Measurements from ENCODE around the gene MPST. TPM values are rescaled to one million over a fixed set of nuclear protein-coding genes. Genes with fewer than 3 reads are reported as not detected.
"Not testable (repeated sequence)": the region's sequence is repeated elsewhere in the genome, so short reads cannot be mapped to it uniquely, and the experiment has no call there.

The MPST gene
- total and polyA plus RNA-seq, 9 donors = 44.4 to 64.0 (median 52.4) TPM

GRCh38 chr22:37069719-37070118, 50.2 kb downstream of the MPST start:
- 97% methylated on average over 3 of the region's 9 CpGs for WGBS (ENCODE audit: insufficient coverage)
- no peaks in the 10 kb centered on the region for H3K36me3 ChIP-seq (ENCODE audit: control insufficient read depth, insufficient read depth, low read length)
- peaks cover 48% of the 10 kb centered on the region for H3K27me3 ChIP-seq (ENCODE audit: control insufficient read depth, insufficient read depth, low read length)
- DNase-seq = no peak
- H3K4me3 ChIP-seq (ENCODE audit: low read length) = no peak overlapping the region
- H3K4me1 ChIP-seq (ENCODE audit: control insufficient read depth, insufficient read depth, low read length) = no peaks in the 10 kb centered on the region
- no peaks in the 10 kb centered on the region for H3K9me3 ChIP-seq (replicated peaks; ENCODE audit: control insufficient read depth, low read depth, low read length)
- H3K27ac ChIP-seq (ENCODE audit: low read length) = no peak overlapping the region

- DNase-seq = no peak
- Histone ChIP-seq H3K4me3 (ENCODE audit: low read length) (no peak overlapping the region), H3K4me1 (ENCODE audit: control insufficient read depth, insufficient read depth, low read length) (no peaks in the 10 kb centered on the region), H3K27ac (ENCODE audit: low read length) (no peak overlapping the region), H3K27me3 (ENCODE audit: control insufficient read depth, insufficient read depth, low read length) (peaks cover 53% of the 10 kb centered on the region), H3K36me3 (ENCODE audit: control insufficient read depth, insufficient read depth, low read length) (no peaks in the 10 kb centered on the region), H3K9me3 (replicated peaks; ENCODE audit: control insufficient read depth, low read depth, low read length) (no peaks in the 10 kb centered on the region)
- 82% methylated on average over 4 of the region's 8 CpGs for WGBS (ENCODE audit: insufficient coverage)
Observed at GRCh38 chr22:37070334-37070733, 50.8 kb downstream of the MPST start.

GRCh38 chr22:37070744-37071143, 51.2 kb downstream of the MPST start:
- H3K9me3 ChIP-seq (replicated peaks; ENCODE audit: control insufficient read depth, low read depth, low read length) = no peaks in the 10 kb centered on the region
- H3K4me3 ChIP-seq (ENCODE audit: low read length) = no peak overlapping the region
- peaks cover 54% of the 10 kb centered on the region for H3K27me3 ChIP-seq (ENCODE audit: control insufficient read depth, insufficient read depth, low read length)
- whole genome bisulfite sequencing (ENCODE audit: insufficient coverage) = 30% methylated on average over 6 of the region's 9 CpGs
- no peak overlapping the region for H3K27ac ChIP-seq (ENCODE audit: low read length)
- no peaks in the 10 kb centered on the region for H3K36me3 ChIP-seq (ENCODE audit: control insufficient read depth, insufficient read depth, low read length)
- no peaks in the 10 kb centered on the region for H3K4me1 ChIP-seq (ENCODE audit: control insufficient read depth, insufficient read depth, low read length)
- no peak for DNase-seq

GRCh38 chr22:37071850-37072592, 52.5 kb downstream of the MPST start:
- not testable (repeated sequence) for H3K4me1 ChIP-seq (ENCODE audit: control insufficient read depth, insufficient read depth, low read length); H3K4me3 ChIP-seq (ENCODE audit: low read length); DNase-seq; H3K27ac ChIP-seq (ENCODE audit: low read length); H3K36me3 ChIP-seq (ENCODE audit: control insufficient read depth, insufficient read depth, low read length); H3K9me3 ChIP-seq (replicated peaks; ENCODE audit: control insufficient read depth, low read depth, low read length)
- peaks cover 62% of the 10 kb centered on the region for H3K27me3 ChIP-seq (ENCODE audit: control insufficient read depth, insufficient read depth, low read length)
- 89% methylated on average over 5 of the region's 5 CpGs for WGBS (ENCODE audit: insufficient coverage)

GRCh38 chr22:37072673-37073072, 53.1 kb downstream of the MPST start:
- no peak overlapping the region for H3K27ac ChIP-seq (ENCODE audit: low read length)
- DNase-seq = no peak
- WGBS (ENCODE audit: insufficient coverage) = 95% methylated on average over 8 of the region's 8 CpGs
- no peaks in the 10 kb centered on the region for H3K36me3 ChIP-seq (ENCODE audit: control insufficient read depth, insufficient read depth, low read length)
- H3K4me3 ChIP-seq (ENCODE audit: low read length) = no peak overlapping the region
- H3K9me3 ChIP-seq (replicated peaks; ENCODE audit: control insufficient read depth, low read depth, low read length) = no peaks in the 10 kb centered on the region
- H3K4me1 ChIP-seq (ENCODE audit: control insufficient read depth, insufficient read depth, low read length) = no peaks in the 10 kb centered on the region
- peaks cover 65% of the 10 kb centered on the region for H3K27me3 ChIP-seq (ENCODE audit: control insufficient read depth, insufficient read depth, low read length)

GRCh38 chr22:37074537-37074936, 55.0 kb downstream of the MPST start:
- H3K4me1 ChIP-seq (ENCODE audit: control insufficient read depth, insufficient read depth, low read length) = no peaks in the 10 kb centered on the region
- 82% methylated on average over 9 of the region's 16 CpGs for WGBS (ENCODE audit: insufficient coverage)
- H3K27me3 ChIP-seq (ENCODE audit: control insufficient read depth, insufficient read depth, low read length) = peaks cover 50% of the 10 kb centered on the region
- no peak overlapping the region for H3K27ac ChIP-seq (ENCODE audit: low read length)
- no peak overlapping the region for H3K4me3 ChIP-seq (ENCODE audit: low read length)
- H3K36me3 ChIP-seq (ENCODE audit: control insufficient read depth, insufficient read depth, low read length) = no peaks in the 10 kb centered on the region
- no peak for DNase-seq
- H3K9me3 ChIP-seq (replicated peaks; ENCODE audit: control insufficient read depth, low read depth, low read length) = no peaks in the 10 kb centered on the region

GRCh38 chr22:37075046-37075445, 55.5 kb downstream of the MPST start:
- WGBS (ENCODE audit: insufficient coverage) = 68% methylated on average over 17 of the region's 17 CpGs
- Histone ChIP-seq H3K4me1 (ENCODE audit: control insufficient read depth, insufficient read depth, low read length) (no peaks in the 10 kb centered on the region), H3K27me3 (ENCODE audit: control insufficient read depth, insufficient read depth, low read length) (peaks cover 47% of the 10 kb centered on the region), H3K36me3 (ENCODE audit: control insufficient read depth, insufficient read depth, low read length) (no peaks in the 10 kb centered on the region), H3K9me3 (replicated peaks; ENCODE audit: control insufficient read depth, low read depth, low read length) (no peaks in the 10 kb centered on the region), H3K4me3 (ENCODE audit: low read length) (no peak overlapping the region), H3K27ac (ENCODE audit: low read length) (no peak overlapping the region)
- no peak for DNase-seq

GRCh38 chr22:37075822-37076433, 56.4 kb downstream of the MPST start:
- Histone ChIP-seq H3K4me3 (ENCODE audit: low read length) (no peak overlapping the region), H3K27ac (ENCODE audit: low read length) (no peak overlapping the region), H3K9me3 (replicated peaks; ENCODE audit: control insufficient read depth, low read depth, low read length) (no peaks in the 10 kb centered on the region), H3K27me3 (ENCODE audit: control insufficient read depth, insufficient read depth, low read length) (peaks cover 38% of the 10 kb centered on the region), H3K4me1 (ENCODE audit: control insufficient read depth, insufficient read depth, low read length) (no peaks in the 10 kb centered on the region), H3K36me3 (ENCODE audit: control insufficient read depth, insufficient read depth, low read length) (no peaks in the 10 kb centered on the region)
- DNase-seq = no peak
- 78% methylated on average over 8 of the region's 9 CpGs for WGBS (ENCODE audit: insufficient coverage)

GRCh38 chr22:37077802-37078448, 58.4 kb downstream of the MPST start:
- peak; percentile 59 for DNase-seq
- no peaks in the 10 kb centered on the region for H3K4me1 ChIP-seq (ENCODE audit: control insufficient read depth, insufficient read depth, low read length)
- H3K27ac ChIP-seq (ENCODE audit: low read length) = no peak overlapping the region
- 25% methylated on average over 13 of the region's 15 CpGs for WGBS (ENCODE audit: insufficient coverage)
- no peaks in the 10 kb centered on the region for H3K36me3 ChIP-seq (ENCODE audit: control insufficient read depth, insufficient read depth, low read length)
- H3K9me3 ChIP-seq (replicated peaks; ENCODE audit: control insufficient read depth, low read depth, low read length) = no peaks in the 10 kb centered on the region
- H3K27me3 ChIP-seq (ENCODE audit: control insufficient read depth, insufficient read depth, low read length) = peaks cover 35% of the 10 kb centered on the region
- no peak overlapping the region for H3K4me3 ChIP-seq (ENCODE audit: low read length)

GRCh38 chr22:37079158-37079557, 59.6 kb downstream of the MPST start:
- no peak for DNase-seq
- no peak overlapping the region for H3K4me3 ChIP-seq (ENCODE audit: low read length)
- H3K27me3 ChIP-seq (ENCODE audit: control insufficient read depth, insufficient read depth, low read length) = peaks cover 30% of the 10 kb centered on the region
- H3K36me3 ChIP-seq (ENCODE audit: control insufficient read depth, insufficient read depth, low read length) = no peaks in the 10 kb centered on the region
- no peak overlapping the region for H3K27ac ChIP-seq (ENCODE audit: low read length)
- no peaks in the 10 kb centered on the region for H3K4me1 ChIP-seq (ENCODE audit: control insufficient read depth, insufficient read depth, low read length)
- 35% methylated on average over 2 of the region's 5 CpGs for WGBS (ENCODE audit: insufficient coverage)
- H3K9me3 ChIP-seq (replicated peaks; ENCODE audit: control insufficient read depth, low read depth, low read length) = no peaks in the 10 kb centered on the region

Data from muscle of leg (tissue), 11 donors.